Liver (tissue), 9 donors: ENCODE measurements around the gene CX3CR1. TPM values are rescaled to one million over a fixed set of nuclear protein-coding genes. Genes with fewer than 3 reads are reported as not detected.

ENCODE experiments used
- DNase-seq: peaks from one replicate; pipeline ENCODE4 v3.0.0-alpha.2; 2017; ENCODE audit warnings: low spot score
- H3K27ac ChIP-seq, 2 donors: one replicate each; pipeline ENCODE4 v1.7.0; 2013; ENCODE audit warnings: inconsistent platforms in 2 of 2, low read length in 2 of 2, control low read depth in 1 of 2, low read depth in 1 of 2, mild to moderate bottlenecking in 1 of 2
- H3K27me3 ChIP-seq, 4 donors: one replicate each; pipeline versions ENCODE4 v1.6.1 to v1.7.0; 2013; ENCODE audit warnings: low read length in 3 of 4, inconsistent platforms in 1 of 4, mild to moderate bottlenecking in 1 of 4, moderate library complexity in 1 of 4; ENCODE audit not compliant: control insufficient read depth in 4 of 4, insufficient read depth in 4 of 4
- H3K36me3 ChIP-seq, 4 donors: one replicate each; pipeline versions ENCODE4 v1.6.1 to v1.7.0; 2013; ENCODE audit warnings: low read length in 3 of 4, mild to moderate bottlenecking in 3 of 4, low read depth in 1 of 4, moderate library complexity in 1 of 4; ENCODE audit not compliant: control insufficient read depth in 4 of 4, insufficient read depth in 3 of 4
- H3K4me1 ChIP-seq, 4 donors: one replicate each; pipeline versions ENCODE4 v1.6.1 to v1.7.0; 2013; ENCODE audit warnings: low read length in 3 of 4, mild to moderate bottlenecking in 3 of 4, moderate library complexity in 1 of 4; ENCODE audit not compliant: control insufficient read depth in 4 of 4, insufficient read depth in 4 of 4
- H3K4me3 ChIP-seq, 3 donors: one replicate each; pipeline versions ENCODE4 v1.6.1 to v1.7.0; 2013; ENCODE audit warnings: low read length in 3 of 3, control low read depth in 1 of 3, low read depth in 1 of 3, mild to moderate bottlenecking in 1 of 3
- H3K9ac ChIP-seq, 2 donors: one replicate each; pipeline ENCODE4 v1.7.0; 2013; ENCODE audit warnings: low read length in 2 of 2, mild to moderate bottlenecking in 2 of 2, moderate library complexity in 2 of 2, control low read depth in 1 of 2, low read depth in 1 of 2
- H3K9me3 ChIP-seq, 4 donors: one replicate each; pipeline versions ENCODE4 v1.6.1 to v1.7.0; 2013; ENCODE audit warnings: low read length in 3 of 4; ENCODE audit not compliant: control insufficient read depth in 4 of 4
- EGR1 ChIP-seq, 2 donors: IDR thresholded peaks; 2 replicates each; pipeline ENCODE4 v1.6.1; 2016 to 2018; ENCODE audit warnings: antibody characterized with exemption in 2 of 2, low read depth in 2 of 2
- FOXA1 ChIP-seq: IDR thresholded peaks from 2 replicates; pipeline ENCODE4 v1.6.1; 2016; ENCODE audit warnings: antibody characterized with exemption
- FOXA2 ChIP-seq: IDR thresholded peaks from 2 replicates; pipeline ENCODE4 v1.6.1; 2016; ENCODE audit warnings: antibody characterized with exemption
- GABPA ChIP-seq, 2 donors: IDR thresholded peaks in 1 of 2; conservative IDR thresholded peaks in 1 of 2; 2 replicates each; pipeline ENCODE4 v1.6.1; 2016; ENCODE audit warnings: antibody characterized with exemption in 2 of 2, mild to moderate bottlenecking in 1 of 2, moderate library complexity in 1 of 2
- HNF4A ChIP-seq, 2 donors: conservative IDR thresholded peaks; 2 replicates each; pipeline ENCODE4 v1.6.1; 2016; ENCODE audit warnings: antibody characterized with exemption in 2 of 2, mild to moderate bottlenecking in 2 of 2
- HNF4G ChIP-seq: IDR thresholded peaks from 2 replicates; pipeline ENCODE4 v1.6.1; 2016; ENCODE audit warnings: antibody characterized with exemption
- JUND ChIP-seq, 2 donors: IDR thresholded peaks; 2 replicates each; pipeline ENCODE4 v1.6.1; 2016; ENCODE audit warnings: antibody characterized with exemption in 2 of 2
- NR2F2 ChIP-seq: IDR thresholded peaks from 2 replicates; pipeline ENCODE4 v1.6.1; 2016; ENCODE audit warnings: antibody characterized with exemption
- RAD21 ChIP-seq, 2 donors: IDR thresholded peaks; 2 replicates each; pipeline ENCODE4 v1.6.1; 2016; ENCODE audit warnings: antibody characterized with exemption in 2 of 2, mild to moderate bottlenecking in 2 of 2
- RXRA ChIP-seq, 2 donors: IDR thresholded peaks; 2 replicates each; pipeline ENCODE4 v1.6.1; 2017 to 2018; ENCODE audit warnings: antibody characterized with exemption in 2 of 2, mild to moderate bottlenecking in 1 of 2
- SP1 ChIP-seq: IDR thresholded peaks from 2 replicates; pipeline ENCODE4 v1.6.1; 2018; ENCODE audit warnings: antibody characterized with exemption, mild to moderate bottlenecking
- TAF1 ChIP-seq: conservative IDR thresholded peaks from 2 replicates; pipeline ENCODE4 v1.6.1; 2016; ENCODE audit warnings: antibody characterized with exemption, mild to moderate bottlenecking
- YY1 ChIP-seq: IDR thresholded peaks from 2 replicates; pipeline ENCODE4 v1.6.1; 2016; ENCODE audit warnings: antibody characterized with exemption, mild to moderate bottlenecking
- WGBS: extraction: QIAGEN DNeasy Blood & Tissue Kit; methylation state at CpG from one replicate; pipeline ENCODE4 v1.1.7; 2013; 5-methylcytosine and 5-hydroxymethylcytosine counted together
- polyA plus RNA-seq, 2 donors: library from polyadenylated mRNA; stranded (reverse) in 1 of 2; unstranded in 1 of 2; fragments of 200-250 nt in 1 of 2; fragments of >200 nt in 1 of 2; fragmentation: Nextera tagmentation in 1 of 2; extraction: Ambion mirVana in 1 of 2; gene quantifications; one replicate each; pipeline versions ENCODE4 v1.2.1 to v1.2.3, GENCODE V29; 2013 to 2015
- total RNA-seq, 2 donors: library from RNA; depleted of rRNA; stranded (reverse); fragments of >200 nt; gene quantifications; one replicate each; pipeline ENCODE4 v1.2.3, GENCODE V29; 2014
- TF ChIP-seq, protein P1 (sequence below): IDR thresholded peaks from 2 replicates; pipeline ENCODE4 v1.6.1; 2016; ENCODE audit warnings: antibody characterized with exemption
- TF ChIP-seq, protein P2 (sequence below): fragments of 150-350 bp; IDR thresholded peaks from 2 replicates; pipeline ENCODE4 v1.5.1; 2017; ENCODE audit warnings: improper control_type of control experiment, low read depth, low read length; ENCODE audit not compliant: missing input control
- TF ChIP-seq, protein P3 (sequence below): IDR thresholded peaks from 2 replicates; pipeline ENCODE4 v1.6.1; 2016; ENCODE audit warnings: antibody characterized with exemption, mild to moderate bottlenecking
- TF ChIP-seq, protein P4 (sequence below): IDR thresholded peaks from 2 replicates; pipeline ENCODE4 v1.6.1; 2016; ENCODE audit warnings: antibody characterized with exemption
- donor health status: healthy.
- donor health status: healthy.
- donor health status: healthy.
- donor health status: healthy.
- donor health status: healthy.

The CX3CR1 gene
- total and polyA plus RNA-seq, 4 donors = 0.33 to 1.9 (median 0.55) TPM

DNA sequence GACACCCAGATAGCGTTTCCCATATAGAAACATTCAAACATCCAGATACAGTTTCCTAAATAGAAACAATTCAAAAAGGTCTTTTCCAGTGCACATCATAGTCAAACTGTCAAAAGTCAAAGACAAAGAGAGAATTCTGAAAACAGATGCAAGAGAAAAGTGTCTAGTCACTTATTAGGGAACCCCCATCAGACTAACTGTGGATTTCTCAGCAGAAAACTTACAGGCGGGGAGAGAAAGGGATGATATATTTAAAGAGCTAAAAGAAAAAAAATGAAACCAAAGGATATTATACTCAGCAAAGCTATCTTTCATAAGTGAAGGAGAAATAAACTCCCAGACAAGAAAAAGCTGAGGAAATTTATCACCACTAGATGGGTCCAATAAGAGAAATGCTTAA lies 22.3 kb upstream of the CX3CR1 start:
- Histone ChIP-seq H3K36me3 (no peaks in the 10 kb centered on the region), H3K27me3 (no peaks in the 10 kb centered on the region), H3K4me3 (no peak overlapping the region), H3K9me3 (no peaks in the 10 kb centered on the region), H3K9ac (no peak overlapping the region), H3K27ac (no peak overlapping the region), H3K4me1 (no peaks in the 10 kb centered on the region)
- DNase-seq = no peak
- WGBS = 97% methylated on average over 2 of the region's 2 CpGs
- TF ChIP-seq SP1 (no peak), NR2F2 (no peak), TAF1 (no peak), YY1 (no peak), FOXA2 (no peak), HNF4G (no peak), GABPA (IDR thresholded peaks at IDR 0.05 in 1 of 2, conservative IDR thresholded peaks at IDR 0.05 in 1 of 2) (no peak), RXRA (IDR thresholded peaks at IDR 0.05) (no peak), EGR1 (IDR thresholded peaks at IDR 0.05; ENCODE audit: low read depth in 2 of 2) (no peak), JUND (IDR thresholded peaks at IDR 0.05) (no peak)
- TF ChIP-seq, protein P1, sequence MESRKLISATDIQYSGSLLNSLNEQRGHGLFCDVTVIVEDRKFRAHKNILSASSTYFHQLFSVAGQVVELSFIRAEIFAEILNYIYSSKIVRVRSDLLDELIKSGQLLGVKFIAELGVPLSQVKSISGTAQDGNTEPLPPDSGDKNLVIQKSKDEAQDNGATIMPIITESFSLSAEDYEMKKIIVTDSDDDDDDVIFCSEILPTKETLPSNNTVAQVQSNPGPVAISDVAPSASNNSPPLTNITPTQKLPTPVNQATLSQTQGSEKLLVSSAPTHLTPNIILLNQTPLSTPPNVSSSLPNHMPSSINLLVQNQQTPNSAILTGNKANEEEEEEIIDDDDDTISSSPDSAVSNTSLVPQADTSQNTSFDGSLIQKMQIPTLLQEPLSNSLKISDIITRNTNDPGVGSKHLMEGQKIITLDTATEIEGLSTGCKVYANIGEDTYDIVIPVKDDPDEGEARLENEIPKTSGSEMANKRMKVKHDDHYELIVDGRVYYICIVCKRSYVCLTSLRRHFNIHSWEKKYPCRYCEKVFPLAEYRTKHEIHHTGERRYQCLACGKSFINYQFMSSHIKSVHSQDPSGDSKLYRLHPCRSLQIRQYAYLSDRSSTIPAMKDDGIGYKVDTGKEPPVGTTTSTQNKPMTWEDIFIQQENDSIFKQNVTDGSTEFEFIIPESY = no peak
- TF ChIP-seq, protein P2, sequence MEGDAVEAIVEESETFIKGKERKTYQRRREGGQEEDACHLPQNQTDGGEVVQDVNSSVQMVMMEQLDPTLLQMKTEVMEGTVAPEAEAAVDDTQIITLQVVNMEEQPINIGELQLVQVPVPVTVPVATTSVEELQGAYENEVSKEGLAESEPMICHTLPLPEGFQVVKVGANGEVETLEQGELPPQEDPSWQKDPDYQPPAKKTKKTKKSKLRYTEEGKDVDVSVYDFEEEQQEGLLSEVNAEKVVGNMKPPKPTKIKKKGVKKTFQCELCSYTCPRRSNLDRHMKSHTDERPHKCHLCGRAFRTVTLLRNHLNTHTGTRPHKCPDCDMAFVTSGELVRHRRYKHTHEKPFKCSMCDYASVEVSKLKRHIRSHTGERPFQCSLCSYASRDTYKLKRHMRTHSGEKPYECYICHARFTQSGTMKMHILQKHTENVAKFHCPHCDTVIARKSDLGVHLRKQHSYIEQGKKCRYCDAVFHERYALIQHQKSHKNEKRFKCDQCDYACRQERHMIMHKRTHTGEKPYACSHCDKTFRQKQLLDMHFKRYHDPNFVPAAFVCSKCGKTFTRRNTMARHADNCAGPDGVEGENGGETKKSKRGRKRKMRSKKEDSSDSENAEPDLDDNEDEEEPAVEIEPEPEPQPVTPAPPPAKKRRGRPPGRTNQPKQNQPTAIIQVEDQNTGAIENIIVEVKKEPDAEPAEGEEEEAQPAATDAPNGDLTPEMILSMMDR = no peak
- TF ChIP-seq, protein P3, sequence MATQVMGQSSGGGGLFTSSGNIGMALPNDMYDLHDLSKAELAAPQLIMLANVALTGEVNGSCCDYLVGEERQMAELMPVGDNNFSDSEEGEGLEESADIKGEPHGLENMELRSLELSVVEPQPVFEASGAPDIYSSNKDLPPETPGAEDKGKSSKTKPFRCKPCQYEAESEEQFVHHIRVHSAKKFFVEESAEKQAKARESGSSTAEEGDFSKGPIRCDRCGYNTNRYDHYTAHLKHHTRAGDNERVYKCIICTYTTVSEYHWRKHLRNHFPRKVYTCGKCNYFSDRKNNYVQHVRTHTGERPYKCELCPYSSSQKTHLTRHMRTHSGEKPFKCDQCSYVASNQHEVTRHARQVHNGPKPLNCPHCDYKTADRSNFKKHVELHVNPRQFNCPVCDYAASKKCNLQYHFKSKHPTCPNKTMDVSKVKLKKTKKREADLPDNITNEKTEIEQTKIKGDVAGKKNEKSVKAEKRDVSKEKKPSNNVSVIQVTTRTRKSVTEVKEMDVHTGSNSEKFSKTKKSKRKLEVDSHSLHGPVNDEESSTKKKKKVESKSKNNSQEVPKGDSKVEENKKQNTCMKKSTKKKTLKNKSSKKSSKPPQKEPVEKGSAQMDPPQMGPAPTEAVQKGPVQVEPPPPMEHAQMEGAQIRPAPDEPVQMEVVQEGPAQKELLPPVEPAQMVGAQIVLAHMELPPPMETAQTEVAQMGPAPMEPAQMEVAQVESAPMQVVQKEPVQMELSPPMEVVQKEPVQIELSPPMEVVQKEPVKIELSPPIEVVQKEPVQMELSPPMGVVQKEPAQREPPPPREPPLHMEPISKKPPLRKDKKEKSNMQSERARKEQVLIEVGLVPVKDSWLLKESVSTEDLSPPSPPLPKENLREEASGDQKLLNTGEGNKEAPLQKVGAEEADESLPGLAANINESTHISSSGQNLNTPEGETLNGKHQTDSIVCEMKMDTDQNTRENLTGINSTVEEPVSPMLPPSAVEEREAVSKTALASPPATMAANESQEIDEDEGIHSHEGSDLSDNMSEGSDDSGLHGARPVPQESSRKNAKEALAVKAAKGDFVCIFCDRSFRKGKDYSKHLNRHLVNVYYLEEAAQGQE = no peak

DNA sequence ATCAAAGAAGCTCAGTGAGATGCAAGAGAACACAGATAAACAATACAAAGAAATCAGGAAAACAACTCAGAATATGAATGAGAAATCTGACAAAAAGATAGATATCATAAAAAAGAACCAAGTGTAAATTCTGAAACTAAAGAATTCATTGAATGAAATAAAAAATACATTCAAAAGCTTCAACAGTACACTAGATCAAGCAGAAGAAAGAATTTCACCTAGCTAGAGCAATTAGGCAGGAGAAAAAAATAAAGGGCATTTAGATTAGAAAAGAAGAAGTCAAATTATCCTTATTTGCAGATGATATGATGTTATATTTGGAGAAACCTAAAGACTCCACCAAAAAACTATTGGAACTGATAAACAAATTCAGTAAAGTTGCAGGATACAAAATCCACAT lies 19.4 kb upstream of the CX3CR1 start:
- Histone ChIP-seq H3K9me3 (no peaks in the 10 kb centered on the region), H3K27me3 (no peaks in the 10 kb centered on the region), H3K36me3 (no peaks in the 10 kb centered on the region), H3K9ac (no peak overlapping the region), H3K4me1 (peaks cover 0 to 3% (median 0%) of the 10 kb centered on the region in 4 donors), H3K27ac (no peak overlapping the region), H3K4me3 (no peak overlapping the region)
- no peak for DNase-seq
- TF ChIP-seq, protein P2 = no peak
- TF ChIP-seq FOXA1 (no peak), JUND (IDR thresholded peaks at IDR 0.05) (no peak), EGR1 (IDR thresholded peaks at IDR 0.05; ENCODE audit: low read depth in 2 of 2) (no peak), TAF1 (no peak), HNF4A (conservative IDR thresholded peaks at IDR 0.05) (no peak), GABPA (IDR thresholded peaks at IDR 0.05 in 1 of 2, conservative IDR thresholded peaks at IDR 0.05 in 1 of 2) (no peak), RAD21 (IDR thresholded peaks at IDR 0.05) (no peak)
- TF ChIP-seq, protein P4, sequence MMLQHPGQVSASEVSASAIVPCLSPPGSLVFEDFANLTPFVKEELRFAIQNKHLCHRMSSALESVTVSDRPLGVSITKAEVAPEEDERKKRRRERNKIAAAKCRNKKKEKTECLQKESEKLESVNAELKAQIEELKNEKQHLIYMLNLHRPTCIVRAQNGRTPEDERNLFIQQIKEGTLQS = no peak
